T-helper 22 cell (primary cell): ENCODE measurements around the gene IFNL2.
"Not testable (repeated sequence)": the region's sequence is repeated elsewhere in the genome, so short reads cannot be mapped to it uniquely, and the experiment has no call there.

Experiments
- DNase-seq: peaks from one replicate; pipeline ENCODE4 v3.0.0-alpha.2; 2020; ENCODE audit warnings: low read depth

IFNL2 gene

GRCh38 chr19:39297931-39298634 lies 29.9 kb downstream of the IFNL2 start:
- DNase-seq = no peak

- no peak for DNase-seq
Observed at GRCh38 chr19:39299404-39299803, 31.2 kb downstream of the IFNL2 start.

- no peak for DNase-seq
Observed at GRCh38 chr19:39299832-39300231, 31.6 kb downstream of the IFNL2 start.

GRCh38 chr19:39301021-39301420 lies 32.8 kb downstream of the IFNL2 start:
- no peak for DNase-seq

GRCh38 chr19:39301562-39301961 lies 33.4 kb downstream of the IFNL2 start:
- no peak for DNase-seq

GRCh38 chr19:39303373-39304184 lies 35.4 kb downstream of the IFNL2 start:
- no peak for DNase-seq

- DNase-seq = no peak
Observed at GRCh38 chr19:39304185-39304513, 36.0 kb downstream of the IFNL2 start.

GRCh38 chr19:39304701-39305571 lies 36.7 kb downstream of the IFNL2 start:
- DNase-seq = no peak

- no peak for DNase-seq
Observed at GRCh38 chr19:39306075-39306474, 37.9 kb downstream of the IFNL2 start.

- DNase-seq = no peak
Observed at GRCh38 chr19:39307046-39307821, 39.0 kb downstream of the IFNL2 start.

- no peak for DNase-seq
Observed at GRCh38 chr19:39307822-39308530, 39.8 kb downstream of the IFNL2 start.

GRCh38 chr19:39308531-39309304 lies 40.5 kb downstream of the IFNL2 start:
- DNase-seq = no peak

- DNase-seq = not testable (repeated sequence)
Observed at GRCh38 chr19:39309305-39309670, 41.1 kb downstream of the IFNL2 start.

GRCh38 chr19:39310558-39311311 lies 42.5 kb downstream of the IFNL2 start:
- no peak for DNase-seq

- no peak for DNase-seq
Observed at GRCh38 chr19:39314016-39314728, 46.0 kb downstream of the IFNL2 start.

GRCh38 chr19:39315933-39316332 lies 47.7 kb downstream of the IFNL2 start:
- no peak for DNase-seq

- DNase-seq = no peak
Observed at GRCh38 chr19:39316627-39317321, 48.6 kb downstream of the IFNL2 start.

- no peak for DNase-seq
Observed at GRCh38 chr19:39317476-39317875, 49.3 kb downstream of the IFNL2 start.
